Fibroblast of villous mesenchyme (primary cell): ENCODE results near the gene LMBR1. TPM values are rescaled to one million over a fixed set of nuclear protein-coding genes. Genes with fewer than 3 reads are reported as not detected.
A peak's percentile ranks its signal among the peaks of the same experiment; 100 is the strongest.

ENCODE experiments used
- DNase-seq: peaks from one replicate; pipeline ENCODE4 v3.0.0-alpha.2; 2010; ENCODE audit warnings: low read depth
- H3K4me3 ChIP-seq: 2 replicates; pipeline ENCODE4 v1.5.1; 2011; ENCODE audit warnings: low read depth, mild to moderate bottlenecking, low read length
- CTCF ChIP-seq: IDR thresholded peaks from 2 replicates; pipeline ENCODE4 v1.5.1; 2012; ENCODE audit warnings: low read depth, mild to moderate bottlenecking, low read length; ENCODE audit not compliant: insufficient read depth
- total RNA-seq: library from RNA; depleted of rRNA; stranded (reverse); fragments of >200 nt; gene quantifications from 2 replicates; pipeline ENCODE4 v1.2.3, GENCODE V29; 2012

Gene LMBR1
- total RNA-seq, 1 donor, result 43.6 TPM

GRCh38 chr7:156896388-156897022, 3.5 kb upstream of the LMBR1 start:
- no peak for DNase-seq
- no peak for TF ChIP-seq CTCF
- no peak overlapping the region for H3K4me3 ChIP-seq

GRCh38 chr7:156895024-156895780, 2.2 kb upstream of the LMBR1 start:
- no peak for DNase-seq
- no peak for TF ChIP-seq CTCF
- H3K4me3 ChIP-seq, result no peak overlapping the region

- no peak for TF ChIP-seq CTCF
- no peak for DNase-seq
These were observed 742 bp downstream of the LMBR1 start for GRCh38 chr7:156892081-156892800.

GRCh38 chr7:156889746-156890145, 3.2 kb downstream of the LMBR1 start:
- no peak for TF ChIP-seq CTCF
- no peak for DNase-seq
- no peak overlapping the region for H3K4me3 ChIP-seq

More at GRCh38 chr7:156892081-156892800, 742 bp downstream of the LMBR1 start:
- H3K4me3 ChIP-seq, result peak overlapping the region; percentile 62

GRCh38 chr7:156889089-156889488, 3.9 kb downstream of the LMBR1 start:
- DNase-seq, result peak; percentile 38
- no peak for TF ChIP-seq CTCF
- no peak overlapping the region for H3K4me3 ChIP-seq

- H3K4me3 ChIP-seq, result no peak overlapping the region
- peak; percentile 21 for DNase-seq
- no peak for TF ChIP-seq CTCF
These were observed 6.8 kb downstream of the LMBR1 start for GRCh38 chr7:156886020-156886795.
